ENCODE measurements around the gene ANXA3.
"Not testable (repeated sequence)": the region's sequence is repeated elsewhere in the genome, so short reads cannot be mapped to it uniquely, and the experiment has no call there.

Gene ANXA3

DNA sequence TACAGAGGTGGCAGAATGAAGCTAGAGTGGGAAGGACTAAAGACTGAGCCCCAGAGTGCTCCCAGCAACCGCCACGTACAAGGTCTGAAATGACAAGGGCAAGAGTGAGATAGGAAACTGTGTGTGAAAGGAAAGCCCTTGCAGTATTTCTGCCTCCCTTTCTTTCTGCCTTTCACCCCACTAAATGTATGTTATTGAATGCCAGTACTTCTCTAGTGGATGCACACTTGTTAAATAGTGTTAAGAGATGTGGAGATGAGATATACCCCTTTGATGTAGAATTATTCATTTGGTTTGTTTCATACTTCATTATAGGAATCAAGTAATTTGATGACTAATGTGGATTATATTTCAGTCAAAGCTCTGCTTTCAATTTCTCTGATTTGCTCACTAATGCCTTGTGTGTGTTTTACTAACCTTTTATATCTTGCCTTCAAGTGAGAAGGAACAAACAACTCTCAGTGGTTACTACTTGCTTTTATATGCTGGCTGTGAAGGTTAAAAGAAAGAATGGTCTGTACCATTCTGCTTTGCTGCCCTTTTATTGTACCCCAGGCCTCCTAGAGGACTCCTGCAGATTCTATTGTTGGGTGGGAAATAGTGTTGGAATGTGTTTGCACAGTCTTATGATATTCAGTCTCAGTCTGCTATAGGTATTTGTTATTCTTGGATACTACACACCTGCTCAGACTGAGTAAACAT, 8.0 kb upstream of the ANXA3 start:
- DNase-seq (ENCODE audit: low read depth): no peak

DNA sequence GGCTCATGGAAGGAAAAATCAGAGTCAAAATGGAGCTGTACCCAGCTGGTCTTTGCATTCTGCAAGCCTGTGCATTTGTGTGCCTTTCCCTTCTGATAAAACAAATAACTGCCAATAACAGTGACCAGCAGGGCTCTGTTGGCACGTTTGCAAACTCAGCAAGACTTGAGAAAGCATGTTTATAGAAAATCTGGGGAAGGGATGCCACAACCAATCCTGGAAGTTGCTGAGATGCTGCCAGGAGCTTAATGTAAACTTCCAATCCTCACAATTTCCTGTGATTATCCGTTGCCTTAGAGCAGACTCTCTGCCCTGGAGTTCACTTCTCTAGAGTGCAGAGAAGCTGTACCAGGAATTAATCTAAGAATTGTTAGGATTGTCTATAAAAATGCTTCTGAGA, 6.9 kb upstream of the ANXA3 start:
- no peak for DNase-seq (ENCODE audit: low read depth)

DNA sequence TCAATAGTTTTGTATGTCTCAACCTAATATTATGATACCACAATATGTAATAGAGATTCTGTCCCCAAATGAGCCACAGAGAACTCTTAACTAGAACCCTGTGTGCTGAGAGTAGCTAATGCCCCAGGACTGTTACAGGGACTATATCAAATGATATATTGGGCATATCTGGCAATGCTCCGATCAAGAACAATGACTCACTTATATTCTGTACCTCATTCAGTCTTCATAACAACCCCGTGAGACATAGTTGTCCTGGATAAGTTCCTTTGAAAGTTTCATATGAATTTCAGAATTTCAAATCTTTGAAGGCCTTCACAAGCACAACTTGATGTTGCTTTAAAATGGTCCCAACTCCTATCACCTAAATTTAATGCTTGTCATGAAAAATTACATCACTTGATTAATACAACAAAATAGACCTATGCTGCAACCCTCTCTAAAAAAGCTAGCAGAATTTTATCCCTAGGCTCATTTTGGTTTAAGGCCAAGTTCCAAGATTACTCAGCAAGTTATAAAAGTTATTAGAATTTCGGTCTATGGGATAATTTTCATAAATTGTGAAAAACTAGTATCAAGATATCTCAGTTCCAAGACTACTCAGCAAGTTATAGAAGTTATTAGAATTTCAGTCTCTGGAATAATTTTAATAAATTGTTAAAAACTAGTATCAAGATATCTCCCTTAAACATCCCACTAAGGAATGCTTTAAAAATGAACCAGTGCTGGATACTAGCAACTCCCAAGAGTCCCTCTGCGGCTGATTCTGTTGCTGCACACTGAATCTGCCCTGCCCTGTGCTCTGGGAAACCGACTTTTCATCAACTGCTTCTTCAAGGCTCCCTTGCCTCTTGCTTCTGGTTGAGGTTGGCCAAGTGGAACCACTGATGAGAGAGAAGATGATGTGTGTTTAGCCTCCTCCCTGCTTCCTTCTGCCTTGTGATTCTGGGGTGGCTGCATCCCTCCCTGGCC, 6.0 kb upstream of the ANXA3 start:
- DNase-seq (ENCODE audit: low read depth): no peak

DNA sequence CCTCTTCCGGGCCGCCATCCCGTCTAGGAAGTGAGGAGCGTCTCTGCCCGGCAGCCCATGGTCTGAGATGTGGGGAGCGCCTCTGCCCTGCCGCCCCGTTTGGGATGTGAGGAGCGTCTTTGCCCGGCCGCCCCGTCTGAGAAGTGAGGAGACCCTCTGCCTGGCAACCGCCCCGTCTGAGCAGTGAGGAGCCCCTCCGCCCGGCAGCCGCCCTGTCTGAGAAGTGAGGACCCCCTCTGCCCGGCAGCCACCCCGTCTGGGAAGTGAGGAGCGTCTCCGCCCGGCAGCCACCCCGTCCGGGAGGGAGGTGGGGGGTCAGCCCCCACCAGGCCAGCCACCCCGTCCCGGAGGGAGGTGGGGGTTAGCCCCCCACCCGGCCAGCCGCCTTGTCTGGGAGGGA, 3.7 kb upstream of the ANXA3 start:
- not testable (repeated sequence) for DNase-seq (ENCODE audit: low read depth)

DNA sequence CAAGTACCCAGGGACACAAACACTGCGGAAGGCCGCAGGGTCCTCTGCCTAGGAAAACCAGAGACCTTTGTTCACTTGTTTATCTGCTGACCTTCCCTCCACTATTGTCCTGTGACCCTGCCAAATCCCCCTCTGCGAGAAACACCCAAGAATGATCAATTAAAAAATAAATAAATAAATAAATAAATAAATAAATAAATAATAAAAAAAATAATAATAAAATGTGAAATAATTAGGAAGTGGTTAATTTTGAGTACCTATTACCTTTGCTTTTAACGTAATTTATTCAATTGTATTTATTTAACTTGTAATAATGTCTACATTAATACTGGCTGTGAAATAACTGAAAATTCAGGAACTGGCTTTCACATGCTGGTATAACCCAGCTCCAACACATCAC, 2.7 kb upstream of the ANXA3 start:
- DNase-seq (ENCODE audit: low read depth): not testable (repeated sequence)

DNA sequence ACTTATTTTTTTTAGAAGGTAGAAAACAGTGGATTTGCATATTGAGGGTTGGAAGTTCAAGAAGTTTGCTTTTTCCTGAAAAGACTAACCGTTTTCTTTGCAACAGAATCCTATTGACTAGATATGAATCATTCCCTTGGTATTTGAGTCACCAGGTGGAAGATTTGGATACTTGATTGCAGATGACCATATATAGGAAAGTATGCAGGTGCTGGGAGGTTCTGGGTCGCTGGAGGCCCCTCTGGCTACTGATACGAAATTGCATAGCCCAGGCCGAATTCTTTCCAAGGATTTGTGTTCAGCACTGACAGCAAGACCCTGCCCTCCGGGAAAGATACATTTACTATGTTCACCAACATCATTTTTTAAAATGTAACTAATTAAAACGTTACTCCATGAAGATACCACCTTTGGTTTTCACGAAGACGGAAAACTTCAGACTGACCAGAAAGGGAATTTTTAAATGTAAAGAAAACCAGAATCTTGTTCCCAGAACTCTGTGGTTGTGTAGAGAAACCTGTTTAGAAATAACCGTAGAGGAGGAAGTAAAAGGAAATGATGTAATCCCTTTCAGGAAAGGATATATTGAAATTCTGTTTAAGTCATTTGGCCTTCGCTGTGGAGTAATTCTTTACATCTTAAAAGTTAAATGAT, 946 bp downstream of the ANXA3 start:
- no peak for DNase-seq (ENCODE audit: low read depth)

DNA sequence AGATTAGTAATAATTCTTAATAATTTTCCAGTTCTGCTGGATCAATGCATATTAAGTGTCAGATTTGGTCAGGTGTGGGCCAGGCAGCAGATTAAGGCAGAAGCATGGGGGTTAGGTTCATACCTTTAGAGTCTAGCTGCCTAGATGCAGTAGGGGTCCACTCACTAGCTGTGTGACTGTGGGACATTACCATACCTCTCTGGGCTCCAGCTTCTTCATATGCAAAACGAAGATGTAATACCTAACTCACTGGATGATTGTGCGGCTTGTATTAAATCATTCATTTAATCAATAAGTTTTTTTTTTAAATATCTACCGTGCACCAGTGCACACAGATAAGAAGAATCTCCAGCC, 1.4 kb downstream of the ANXA3 start:
- DNase-seq (ENCODE audit: low read depth): no peak

DNA sequence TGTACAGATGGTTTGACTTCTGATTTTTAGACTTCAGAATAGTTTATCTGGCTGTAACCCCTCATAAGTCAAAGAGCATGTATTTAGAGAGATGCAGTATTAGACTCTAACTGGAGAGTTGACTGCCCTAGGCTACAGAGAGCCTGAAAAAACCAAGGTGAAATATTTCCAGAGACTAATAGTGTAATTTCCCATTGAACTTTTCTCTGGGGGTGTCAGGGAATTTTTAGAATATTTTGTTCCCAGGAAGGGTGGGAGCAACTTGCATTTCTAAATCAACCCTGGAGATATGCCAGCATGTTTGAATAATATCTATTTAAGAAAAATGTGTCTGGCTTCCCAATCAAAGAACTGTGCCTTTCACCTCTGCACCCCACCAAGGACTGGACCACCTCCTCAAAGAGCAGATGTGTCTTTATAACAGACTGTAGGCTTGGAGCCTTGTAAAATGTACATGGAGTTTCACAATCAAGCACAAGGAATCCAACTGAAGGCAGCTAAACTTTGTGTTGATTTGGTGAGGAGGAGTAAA, 2.0 kb downstream of the ANXA3 start:
- DNase-seq (ENCODE audit: low read depth): no peak

DNA sequence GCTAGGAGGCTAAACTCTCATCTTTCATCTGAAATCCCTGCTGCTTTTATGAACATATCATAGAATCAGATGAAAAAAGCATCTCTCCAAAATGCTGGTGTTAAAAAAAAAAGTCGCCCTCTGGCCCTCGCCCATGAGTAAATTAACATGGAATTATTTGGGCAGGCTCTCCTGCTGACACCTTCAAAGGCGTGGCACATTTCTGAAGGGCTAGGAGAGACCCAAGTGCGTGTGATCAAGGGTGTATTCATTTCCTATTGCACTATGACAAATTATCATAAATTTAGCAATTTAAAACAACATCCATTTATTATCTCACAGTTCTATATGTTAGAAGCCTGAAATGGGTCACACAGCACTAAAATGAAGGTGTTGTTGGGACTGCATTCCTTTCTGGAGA, 5.1 kb downstream of the ANXA3 start:
- DNase-seq (ENCODE audit: low read depth): no peak

DNA sequence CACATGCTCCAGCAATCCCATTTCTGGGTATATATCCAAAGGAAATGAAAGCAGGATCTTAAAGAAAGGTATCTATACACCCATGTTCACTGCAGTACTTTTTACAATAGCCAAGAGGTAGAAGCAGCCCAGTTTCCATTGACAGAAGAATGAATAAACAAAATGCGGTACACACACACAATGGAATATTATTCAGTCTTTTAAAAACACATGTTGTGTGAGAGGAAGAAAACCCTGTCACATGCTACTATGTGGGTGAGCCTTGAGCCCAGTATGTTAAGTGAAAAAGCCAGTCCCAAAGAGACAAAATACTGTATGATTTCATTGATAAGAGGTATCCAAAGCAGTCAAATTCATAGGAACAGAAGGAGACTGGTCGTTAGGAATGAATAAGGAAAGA, 6.3 kb downstream of the ANXA3 start:
- DNase-seq (ENCODE audit: low read depth): no peak

DNA sequence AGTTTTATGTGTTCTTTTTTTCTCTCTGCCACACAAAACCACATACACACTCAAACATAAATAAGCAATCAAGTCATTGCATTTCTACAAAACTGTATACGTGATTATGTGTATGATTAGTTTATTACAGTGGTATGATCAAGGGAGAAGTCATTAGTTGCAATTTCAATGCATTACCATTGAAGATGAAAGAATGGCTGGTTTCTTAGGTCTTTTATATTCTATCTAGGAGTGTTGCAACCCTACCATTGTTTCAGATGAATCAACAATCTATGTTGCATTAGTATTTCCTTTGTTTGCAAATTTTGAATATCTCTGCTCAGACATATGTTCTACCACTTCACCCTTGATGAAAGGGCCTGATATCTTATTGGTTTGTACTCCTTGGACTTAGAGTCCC, 6.8 kb downstream of the ANXA3 start:
- no peak for DNase-seq (ENCODE audit: low read depth)

DNA sequence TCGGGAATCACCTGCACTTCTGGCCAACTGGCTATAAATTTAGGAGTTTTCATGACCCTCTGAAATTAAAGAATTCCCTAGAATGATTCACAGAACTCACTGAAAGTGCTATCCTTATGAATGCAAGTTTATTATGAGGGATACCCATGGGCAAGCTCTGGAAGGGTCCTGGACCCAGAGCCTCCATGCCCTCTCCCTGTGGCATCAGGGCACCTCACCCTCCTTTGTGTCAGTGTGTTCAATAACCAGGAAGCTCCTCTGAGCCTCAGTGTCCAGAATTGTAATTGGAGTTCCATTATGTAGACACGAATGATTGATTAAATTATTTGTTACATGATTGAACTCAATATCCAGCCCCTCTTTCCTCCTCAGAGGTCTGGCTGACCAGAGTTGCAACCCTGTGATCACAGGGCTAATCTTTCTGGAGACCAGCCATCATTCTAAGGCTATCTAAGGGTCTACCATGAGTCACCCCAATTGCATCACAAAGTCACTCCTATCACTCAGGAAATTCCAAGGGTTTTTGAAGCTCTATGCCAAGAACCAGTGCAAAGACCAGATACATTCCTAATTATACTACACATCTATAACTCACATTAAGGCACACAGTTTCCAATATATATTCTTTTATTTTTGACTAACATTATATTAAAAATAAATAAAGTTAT, 8.9 kb downstream of the ANXA3 start:
- no peak for DNase-seq (ENCODE audit: low read depth)

DNA sequence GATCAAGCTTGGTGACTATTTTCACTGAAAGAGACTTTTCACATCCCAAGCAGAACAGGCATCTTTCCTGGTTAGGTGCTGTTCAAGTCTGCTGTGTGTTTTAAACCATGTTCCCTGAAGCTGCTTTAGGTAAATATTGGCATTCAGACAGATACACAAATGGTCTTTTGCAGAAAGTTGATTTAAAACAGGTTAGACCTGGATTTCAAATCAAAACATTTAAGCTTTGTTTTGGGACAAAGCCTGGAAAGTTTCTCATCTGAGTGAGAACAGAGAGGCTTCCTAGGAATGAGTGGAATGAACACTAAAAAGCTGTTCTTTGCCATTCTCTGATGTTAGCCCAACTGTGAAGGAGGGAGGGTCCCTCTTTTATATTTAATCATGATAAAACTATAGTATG, 10.1 kb downstream of the ANXA3 start:
- DNase-seq (ENCODE audit: low read depth): no peak

DNA sequence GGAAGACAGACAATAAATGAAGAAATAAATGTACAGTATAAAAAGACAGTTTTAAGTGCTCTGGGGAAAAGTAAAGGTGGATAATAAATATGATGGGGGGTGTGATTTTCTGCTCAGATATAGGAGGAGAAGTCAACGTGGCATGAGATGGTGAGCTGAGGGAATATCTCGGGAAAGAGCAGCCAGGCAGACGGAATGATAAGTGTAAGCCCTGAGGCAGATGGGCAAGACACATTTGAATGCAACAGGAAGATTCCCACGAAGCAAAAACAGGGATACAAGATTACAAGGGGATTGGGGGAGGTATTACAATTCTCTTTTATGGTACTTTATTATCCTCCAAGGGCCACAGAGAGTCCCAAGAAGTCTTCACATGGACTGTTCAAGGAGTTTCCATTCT, 11.1 kb downstream of the ANXA3 start:
- no peak for DNase-seq (ENCODE audit: low read depth)

DNA sequence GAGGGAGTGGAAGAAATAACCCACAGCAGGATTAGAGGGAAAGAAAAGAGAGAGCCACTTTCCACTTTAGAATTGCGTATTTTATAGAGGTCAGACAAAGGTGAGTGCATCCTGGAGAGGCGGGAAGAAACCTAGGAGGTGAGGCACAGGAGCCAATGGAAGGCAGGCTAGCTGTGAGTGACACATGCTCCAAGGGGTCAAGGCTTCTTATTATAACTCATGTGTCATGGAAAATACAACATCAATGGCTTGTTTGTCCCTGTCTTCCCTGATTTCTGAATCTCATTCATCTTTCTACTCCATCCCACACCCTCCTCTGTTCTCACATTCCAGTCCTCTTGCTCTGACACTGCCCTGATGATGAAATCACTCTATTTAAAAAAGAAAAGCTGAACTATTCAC, 14.4 kb downstream of the ANXA3 start:
- DNase-seq (ENCODE audit: low read depth): no peak

DNA sequence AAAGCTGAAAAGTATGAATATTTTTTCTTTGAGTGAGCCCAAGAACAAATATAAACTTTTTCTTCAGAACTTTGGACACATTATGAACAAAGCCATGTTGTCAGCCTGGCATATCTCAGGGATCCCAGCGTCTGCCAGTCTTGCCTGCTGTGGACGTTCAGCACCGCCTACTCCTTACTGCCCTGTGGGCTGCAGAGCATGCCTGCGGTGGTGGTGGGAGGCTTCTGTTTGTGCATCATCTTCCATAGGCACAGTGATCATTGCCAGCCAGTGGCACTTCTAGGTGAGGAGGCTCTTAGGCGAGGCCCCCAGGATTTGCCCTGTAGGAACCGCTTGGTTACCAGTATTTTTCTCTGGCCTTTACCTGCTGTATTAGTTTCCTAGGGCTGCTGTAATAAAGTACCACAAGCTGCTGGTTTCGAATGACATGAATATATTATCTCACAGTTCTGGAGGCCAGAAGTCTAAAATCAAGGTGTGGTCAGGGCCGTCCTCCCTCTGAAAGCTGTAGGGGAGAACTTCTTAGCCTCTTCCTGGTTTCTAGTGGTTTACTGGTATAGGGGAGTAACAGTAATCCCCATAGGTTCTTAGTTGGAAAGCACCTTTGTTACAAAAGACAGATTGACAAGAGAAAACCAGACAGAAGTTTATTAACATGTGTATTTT, 15.4 kb downstream of the ANXA3 start:
- DNase-seq (ENCODE audit: low read depth): no peak

DNA sequence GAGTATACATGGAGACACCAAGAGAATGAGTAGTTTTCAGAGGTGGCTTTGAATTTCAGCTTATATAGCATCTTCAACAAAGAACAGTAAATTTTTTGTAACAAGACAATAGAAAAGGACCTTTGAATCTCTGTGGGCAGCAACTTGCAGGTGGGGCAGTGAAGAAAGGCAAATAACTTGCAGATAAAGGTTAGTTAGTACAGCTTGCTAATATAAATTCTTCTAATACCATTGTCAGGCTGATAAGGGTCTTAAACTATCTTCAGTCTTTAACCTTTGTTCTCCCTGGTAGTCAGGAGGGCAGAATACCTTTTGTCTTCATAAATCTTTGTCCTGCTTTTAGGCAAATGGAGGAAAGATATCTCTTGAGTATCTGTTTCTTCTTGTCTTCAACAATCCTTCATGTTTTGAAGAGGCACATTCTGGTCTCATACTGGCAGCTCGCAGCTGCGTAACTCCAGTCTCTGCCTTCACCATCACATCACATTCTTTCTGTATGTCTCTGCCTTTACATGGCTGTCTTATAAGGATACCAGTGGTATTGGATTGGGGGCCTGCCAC, 16.0 kb downstream of the ANXA3 start:
- DNase-seq (ENCODE audit: low read depth): no peak

DNA sequence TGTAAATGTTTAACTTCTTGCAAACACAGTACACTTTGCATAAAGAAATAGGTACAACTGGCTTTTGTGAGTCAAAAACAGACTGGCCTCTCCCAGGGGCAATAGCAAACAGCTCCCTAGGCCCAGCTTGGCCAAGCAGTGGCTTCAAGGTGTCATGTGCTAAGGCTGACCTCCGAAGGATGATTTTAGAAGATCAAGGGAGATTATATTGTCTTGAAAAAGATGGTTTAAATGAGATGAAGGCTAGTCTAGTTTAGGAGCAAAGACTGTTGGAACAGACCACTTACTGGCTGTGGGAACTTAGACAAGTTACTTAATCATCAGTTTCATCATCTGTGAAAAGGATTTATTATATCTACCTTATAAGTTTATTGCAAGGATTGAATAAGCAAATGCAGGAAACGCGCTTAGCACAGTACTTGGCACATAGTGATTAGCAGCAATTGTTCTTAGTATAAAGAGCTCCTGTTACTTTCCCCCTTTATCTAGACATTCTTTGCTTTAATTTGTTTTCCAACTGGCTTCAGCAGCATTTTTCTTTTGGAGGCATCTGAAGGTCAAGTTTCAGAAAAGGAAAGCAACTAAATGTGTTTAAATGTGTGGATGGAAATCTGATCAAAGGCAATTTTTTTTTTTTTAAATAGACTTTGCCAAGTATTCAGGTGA, 17.2 kb downstream of the ANXA3 start:
- DNase-seq (ENCODE audit: low read depth): no peak

DNA sequence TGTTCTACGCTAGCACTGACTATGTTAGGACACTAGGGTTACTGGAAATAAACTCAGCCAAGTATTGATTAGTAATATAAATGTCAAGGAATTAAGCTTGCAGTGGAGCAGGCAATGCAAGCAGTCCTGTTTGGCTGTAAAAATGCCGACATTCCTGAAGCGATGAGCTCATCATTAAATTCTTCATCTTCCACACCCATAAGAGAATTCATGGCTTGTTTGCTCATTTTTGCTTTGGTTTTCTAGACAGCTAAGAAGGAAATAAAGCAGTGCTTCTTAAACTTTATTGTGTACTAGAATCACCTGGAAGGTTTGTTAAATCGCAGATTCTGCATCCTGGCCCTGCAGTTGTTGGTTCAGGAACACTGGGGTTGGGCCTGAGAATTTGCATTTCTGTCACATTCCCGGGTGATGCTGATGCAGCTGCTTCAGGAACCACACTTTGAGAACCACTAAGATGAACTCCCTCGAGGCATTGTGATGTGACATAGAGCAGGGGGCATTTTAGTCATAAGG, 17.8 kb downstream of the ANXA3 start:
- DNase-seq (ENCODE audit: low read depth): no peak

DNA sequence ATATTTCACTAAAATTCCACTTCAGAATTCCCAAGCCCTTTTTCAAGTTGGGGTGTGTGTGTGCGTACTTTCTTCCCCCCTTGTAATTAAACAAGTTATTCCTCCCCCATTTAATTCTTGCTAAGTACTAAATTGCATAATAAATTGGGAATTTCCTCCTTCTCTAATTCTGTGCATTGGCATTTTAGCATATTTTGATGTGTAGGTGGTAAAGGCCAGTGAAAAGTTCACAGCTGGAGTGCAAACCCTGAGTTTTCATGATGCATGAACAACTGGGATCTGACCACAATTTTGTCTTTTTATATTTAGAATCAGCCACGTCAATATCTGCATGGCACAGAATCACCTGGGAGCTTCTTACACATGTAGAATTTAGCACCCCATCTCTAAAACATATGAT, 18.5 kb downstream of the ANXA3 start:
- no peak for DNase-seq (ENCODE audit: low read depth)

DNA sequence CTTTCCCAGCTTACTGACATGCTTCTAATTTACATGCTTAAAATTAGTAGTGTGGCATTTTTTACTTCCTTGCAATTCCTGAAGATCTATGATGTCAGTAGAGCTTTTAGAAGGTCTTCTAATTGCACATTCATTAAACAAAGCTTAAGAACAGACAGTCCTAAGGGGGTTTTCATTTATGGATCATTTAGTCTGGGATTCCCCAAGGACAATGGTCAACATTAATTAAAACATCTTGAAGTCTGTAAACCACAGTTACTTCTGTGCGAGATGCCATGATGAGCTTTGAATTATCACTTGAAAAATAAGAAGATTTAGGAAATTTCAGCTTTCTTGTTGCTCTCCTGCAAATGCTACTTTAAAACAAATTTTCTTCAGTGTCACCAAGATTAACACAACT, 20.2 kb downstream of the ANXA3 start:
- no peak for DNase-seq (ENCODE audit: low read depth)

Data from activated T-helper 9 cell treated with anti-CD3 and anti-CD28 coated beads, Interleukin-2, amount 50 U/mL, for 16 hours (primary cell).